M059J (cell line): ENCODE data around the gene CEP68. TPM values are rescaled to one million over a fixed set of nuclear protein-coding genes. Genes with fewer than 3 reads are reported as not detected.
A peak's percentile ranks its signal among the peaks of the same experiment; 100 is the strongest.
"Not testable (repeated sequence)": the region's sequence is repeated elsewhere in the genome, so short reads cannot be mapped to it uniquely, and the experiment has no call there.

Experiments
- DNase-seq: peaks from one replicate; pipeline ENCODE4 v3.0.0-alpha.2; 2012; ENCODE audit warnings: low read depth
- total RNA-seq: library from RNA; depleted of rRNA; stranded (reverse); fragments of >200 nt; shearing (Covaris generic); gene quantifications from 2 replicates; pipeline ENCODE4 v1.2.3, GENCODE V29; 2014; rRNA removed

CEP68 gene
- total RNA-seq, 1 experiment from 2014 or later: 3.3 TPM

DNA sequence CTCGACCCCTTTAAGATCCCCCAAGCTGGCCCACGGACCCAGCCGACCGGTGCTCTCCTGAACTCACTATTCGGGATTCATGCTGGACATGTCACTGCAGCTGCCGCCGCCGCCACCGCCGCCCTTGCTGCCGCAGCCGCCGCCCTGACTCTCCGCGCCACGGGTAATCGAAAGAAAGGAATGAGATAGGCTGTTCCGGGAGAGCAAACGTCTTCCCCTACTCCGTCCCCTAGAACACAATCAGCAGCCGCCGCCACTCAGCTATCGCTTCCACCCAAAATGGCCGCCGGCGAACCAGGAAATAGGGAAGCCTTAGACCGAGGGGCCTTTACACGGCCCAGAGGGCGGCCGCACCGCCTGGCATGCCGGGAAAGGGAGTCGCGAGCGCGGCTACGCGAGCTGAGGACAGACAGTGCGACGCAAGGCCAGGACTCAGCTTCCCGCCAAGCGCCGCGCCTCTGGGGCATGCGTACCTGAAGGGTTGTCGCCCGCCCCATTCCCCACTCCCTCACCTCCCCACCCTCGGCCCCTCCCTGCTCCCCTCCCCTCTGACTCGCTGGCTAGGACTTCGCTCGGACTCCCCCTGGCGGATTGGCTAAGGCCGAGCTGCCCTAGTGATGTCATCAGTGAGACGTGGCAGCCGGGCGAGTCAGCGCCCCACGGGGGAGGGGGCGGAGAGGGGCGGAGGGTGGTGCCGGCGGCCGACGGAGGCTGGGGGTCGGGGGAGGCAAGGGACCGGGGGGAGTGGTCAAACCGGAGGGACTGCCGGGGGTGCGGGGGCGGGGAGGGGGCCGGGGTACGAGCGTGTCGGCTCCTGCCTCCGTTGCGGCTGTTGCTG, 73.8 kb downstream of the CEP68 start, which contains the start of gene RAB1A:
RAB1A (minus strand) TSS at position 281 of the 838 bp plus-strand sequence; CDS start at position 90, 191 bp downstream.
- DNase-seq: peak; percentile 98

- no peak for DNase-seq
These were observed 74.5 kb downstream of the CEP68 start for GRCh38 chr2:65130664-65131175.

- DNase-seq: not testable (repeated sequence)
These were observed 76.7 kb downstream of the CEP68 start for GRCh38 chr2:65132930-65133329.

GRCh38 chr2:65133626-65134025, 77.4 kb downstream of the CEP68 start:
- no peak for DNase-seq

DNA sequence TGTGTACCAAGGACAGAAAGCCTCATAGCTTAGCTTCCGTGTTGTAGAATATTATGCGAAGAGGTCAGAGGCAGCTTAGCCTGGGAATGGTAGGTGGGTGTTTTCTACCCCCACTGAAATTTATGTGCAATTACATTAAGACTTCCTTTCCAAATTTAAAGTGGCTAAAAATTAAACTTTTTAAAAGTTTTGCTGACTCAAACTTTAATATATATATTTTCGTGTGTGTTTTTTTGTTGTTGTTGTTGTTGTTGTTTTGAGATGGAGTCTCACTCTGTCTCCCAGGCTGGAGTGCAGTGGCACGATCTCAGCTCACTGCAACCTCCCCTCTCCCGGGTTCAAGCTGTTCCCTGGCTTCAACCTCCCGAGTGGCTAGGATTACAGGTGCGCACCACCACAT, 77.9 kb downstream of the CEP68 start:
- no peak for DNase-seq

- DNase-seq: no peak
These were observed 80.0 kb downstream of the CEP68 start for GRCh38 chr2:65136253-65136652.

Other genes starting within 250 kb of the CEP68 start
- gene SLC1A4, start 67.0 kb upstream of the CEP68 start, total RNA-seq: 11.8 and 15.4 TPM in 2 replicates
- 82.8 and 152 TPM in 2 replicates for gene RAB1A, start 73.7 kb downstream of the CEP68 start, total RNA-seq
- gene ACTR2, start 171.4 kb downstream of the CEP68 start, total RNA-seq: 49.7 and 90.8 TPM in 2 replicates